Measurements from ENCODE around the gene CTNNB1.

- no peak for TF ChIP-seq STAT6 (CRISPR knock-in tag; conservative IDR thresholded peaks at IDR 0.05; ENCODE audit: low read depth)
- TF ChIP-seq MAX (CRISPR knock-in tag; IDR thresholded peaks at IDR 0.05), result no peak
- TF ChIP-seq CTCF (IDR thresholded peaks at IDR 0.05), result no peak
- no peak for TF ChIP-seq ZNF232 (CRISPR knock-in tag; IDR thresholded peaks at IDR 0.05)
- TF ChIP-seq ESRRA (CRISPR knock-in tag; IDR thresholded peaks at IDR 0.05; ENCODE audit: borderline replicate concordance), result no peak
- no peak for TF ChIP-seq ARID4B (CRISPR knock-in tag; IDR thresholded peaks at IDR 0.05; ENCODE audit: borderline replicate concordance)
Measured at GRCh38 chr3:41223691-41224090, 24.4 kb downstream of the CTNNB1 start.

Measured in WTC11 (cell line).